Gastroesophageal sphincter (tissue), 3 donors: ENCODE measurements around the gene TECTB.

Experiments
- EP300 ChIP-seq: sonication (generic); formaldehyde crosslinking; IDR thresholded peaks from one replicate; pipeline ENCODE4 v1.6.1; 2017; ENCODE audit warnings: antibody characterized with exemption, mild to moderate bottlenecking
- TF ChIP-seq, protein P1 (sequence below), 4 experiments: fragments of 200-600 bp in 2 of 4; fragments of 450-650 bp in 2 of 4; sonication (generic) in 1 of 4; IDR thresholded peaks; one replicate each; pipeline ENCODE4 v1.5.1; 2017 to 2019; ENCODE audit warnings: antibody characterized with exemption in 4 of 4, mild to moderate bottlenecking in 2 of 4, moderate library complexity in 2 of 4

DNA sequence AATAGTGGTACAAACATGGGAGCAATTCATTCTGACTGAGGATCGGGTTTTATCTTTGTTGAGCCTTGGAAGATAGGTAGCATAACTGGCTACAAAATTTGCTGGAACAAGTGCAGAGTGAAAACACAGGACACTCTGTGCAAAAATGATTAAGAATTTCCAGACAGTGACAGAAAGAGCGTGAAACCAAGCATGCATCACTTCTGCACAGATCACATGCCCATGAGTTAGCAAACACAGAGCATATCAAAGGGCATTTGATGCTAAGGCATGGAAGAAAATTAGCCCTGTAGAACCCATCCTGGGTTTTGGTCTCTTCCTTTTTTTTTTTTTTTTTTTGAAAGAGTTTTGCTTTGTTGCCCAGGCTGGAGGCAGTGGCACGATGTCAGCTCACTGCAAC is 28.3 kb downstream of the TECTB start:
- TF ChIP-seq, protein P1, sequence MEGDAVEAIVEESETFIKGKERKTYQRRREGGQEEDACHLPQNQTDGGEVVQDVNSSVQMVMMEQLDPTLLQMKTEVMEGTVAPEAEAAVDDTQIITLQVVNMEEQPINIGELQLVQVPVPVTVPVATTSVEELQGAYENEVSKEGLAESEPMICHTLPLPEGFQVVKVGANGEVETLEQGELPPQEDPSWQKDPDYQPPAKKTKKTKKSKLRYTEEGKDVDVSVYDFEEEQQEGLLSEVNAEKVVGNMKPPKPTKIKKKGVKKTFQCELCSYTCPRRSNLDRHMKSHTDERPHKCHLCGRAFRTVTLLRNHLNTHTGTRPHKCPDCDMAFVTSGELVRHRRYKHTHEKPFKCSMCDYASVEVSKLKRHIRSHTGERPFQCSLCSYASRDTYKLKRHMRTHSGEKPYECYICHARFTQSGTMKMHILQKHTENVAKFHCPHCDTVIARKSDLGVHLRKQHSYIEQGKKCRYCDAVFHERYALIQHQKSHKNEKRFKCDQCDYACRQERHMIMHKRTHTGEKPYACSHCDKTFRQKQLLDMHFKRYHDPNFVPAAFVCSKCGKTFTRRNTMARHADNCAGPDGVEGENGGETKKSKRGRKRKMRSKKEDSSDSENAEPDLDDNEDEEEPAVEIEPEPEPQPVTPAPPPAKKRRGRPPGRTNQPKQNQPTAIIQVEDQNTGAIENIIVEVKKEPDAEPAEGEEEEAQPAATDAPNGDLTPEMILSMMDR (IDR thresholded peaks at IDR 0.05) = no peak
- TF ChIP-seq EP300 = no peak
